ENCODE measurements around the gene PELI3.

The PELI3 gene

DNA sequence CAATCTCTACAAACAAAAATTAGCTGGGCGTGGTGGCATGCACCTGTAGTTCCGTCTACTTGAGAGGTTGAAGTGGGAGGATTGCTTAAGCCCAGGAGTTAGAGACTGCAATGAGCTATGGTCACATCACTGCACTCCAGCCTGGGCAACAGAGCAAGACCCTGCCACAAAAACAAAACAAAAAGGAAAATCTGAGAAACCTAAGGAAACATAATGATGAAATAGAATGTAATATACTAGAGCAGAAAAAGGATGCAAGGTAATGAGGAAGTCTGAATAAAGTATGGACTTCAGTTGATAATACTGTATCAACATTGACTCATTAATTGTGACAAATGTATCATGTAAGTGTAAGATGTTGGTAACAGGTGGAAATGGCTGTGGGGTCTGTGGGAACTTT is 37.8 kb upstream of the PELI3 start:
- no peak for TF ChIP-seq POLR2AphosphoS5 (IDR thresholded peaks at IDR 0.05; ENCODE audit: low read depth, low read length)
- no peak for TF ChIP-seq TAF1 (IDR thresholded peaks at IDR 0.05; ENCODE audit: borderline replicate concordance, insufficient read depth, low read length)
- TF ChIP-seq, protein P1, sequence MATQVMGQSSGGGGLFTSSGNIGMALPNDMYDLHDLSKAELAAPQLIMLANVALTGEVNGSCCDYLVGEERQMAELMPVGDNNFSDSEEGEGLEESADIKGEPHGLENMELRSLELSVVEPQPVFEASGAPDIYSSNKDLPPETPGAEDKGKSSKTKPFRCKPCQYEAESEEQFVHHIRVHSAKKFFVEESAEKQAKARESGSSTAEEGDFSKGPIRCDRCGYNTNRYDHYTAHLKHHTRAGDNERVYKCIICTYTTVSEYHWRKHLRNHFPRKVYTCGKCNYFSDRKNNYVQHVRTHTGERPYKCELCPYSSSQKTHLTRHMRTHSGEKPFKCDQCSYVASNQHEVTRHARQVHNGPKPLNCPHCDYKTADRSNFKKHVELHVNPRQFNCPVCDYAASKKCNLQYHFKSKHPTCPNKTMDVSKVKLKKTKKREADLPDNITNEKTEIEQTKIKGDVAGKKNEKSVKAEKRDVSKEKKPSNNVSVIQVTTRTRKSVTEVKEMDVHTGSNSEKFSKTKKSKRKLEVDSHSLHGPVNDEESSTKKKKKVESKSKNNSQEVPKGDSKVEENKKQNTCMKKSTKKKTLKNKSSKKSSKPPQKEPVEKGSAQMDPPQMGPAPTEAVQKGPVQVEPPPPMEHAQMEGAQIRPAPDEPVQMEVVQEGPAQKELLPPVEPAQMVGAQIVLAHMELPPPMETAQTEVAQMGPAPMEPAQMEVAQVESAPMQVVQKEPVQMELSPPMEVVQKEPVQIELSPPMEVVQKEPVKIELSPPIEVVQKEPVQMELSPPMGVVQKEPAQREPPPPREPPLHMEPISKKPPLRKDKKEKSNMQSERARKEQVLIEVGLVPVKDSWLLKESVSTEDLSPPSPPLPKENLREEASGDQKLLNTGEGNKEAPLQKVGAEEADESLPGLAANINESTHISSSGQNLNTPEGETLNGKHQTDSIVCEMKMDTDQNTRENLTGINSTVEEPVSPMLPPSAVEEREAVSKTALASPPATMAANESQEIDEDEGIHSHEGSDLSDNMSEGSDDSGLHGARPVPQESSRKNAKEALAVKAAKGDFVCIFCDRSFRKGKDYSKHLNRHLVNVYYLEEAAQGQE (IDR thresholded peaks at IDR 0.05; ENCODE audit: insufficient read depth in 1 of 2, low read depth in 2 of 2, low read length in 2 of 2) = no peak
- no peak for TF ChIP-seq FOXP2 (optimal IDR thresholded peaks at IDR 0.05; ENCODE audit: borderline replicate concordance, extremely low read depth, extremely low read length, insufficient read depth)
- TF ChIP-seq SIN3A (IDR thresholded peaks at IDR 0.05; ENCODE audit: borderline replicate concordance, insufficient read depth, low read length) = no peak

DNA sequence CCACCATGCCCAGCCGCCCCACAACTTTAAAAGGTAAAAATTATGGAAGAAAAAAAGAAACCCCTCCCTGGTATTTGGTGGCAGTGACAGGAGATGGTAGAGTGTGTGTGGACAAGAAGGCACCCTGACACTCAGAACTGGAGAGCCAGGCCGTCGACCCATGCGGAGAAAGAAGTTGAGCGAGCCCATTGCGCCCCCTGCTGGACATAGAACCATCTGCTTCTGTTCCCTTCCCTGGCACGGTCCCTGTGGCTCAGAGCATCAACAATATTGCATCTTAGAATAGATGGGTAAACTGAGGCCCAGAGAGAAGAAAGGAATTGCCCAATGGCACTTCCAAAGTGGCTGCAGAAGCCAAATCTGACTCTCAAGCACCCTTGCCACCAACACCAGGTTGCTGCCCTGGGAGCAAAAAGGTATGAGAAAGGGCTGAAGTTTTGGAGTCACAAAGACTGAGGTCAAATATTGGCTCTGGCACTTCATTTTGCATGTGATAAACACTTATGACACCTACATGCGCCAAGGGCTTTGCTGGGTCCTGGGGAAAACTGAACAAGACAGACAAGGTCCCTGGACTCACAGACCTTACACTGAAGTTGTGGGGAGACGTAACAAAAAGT is 36.6 kb upstream of the PELI3 start:
- TF ChIP-seq POLR2AphosphoS5 (IDR thresholded peaks at IDR 0.05; ENCODE audit: low read depth, low read length) = no peak
- no peak for TF ChIP-seq SIN3A (IDR thresholded peaks at IDR 0.05; ENCODE audit: borderline replicate concordance, insufficient read depth, low read length)
- TF ChIP-seq, protein P1 (IDR thresholded peaks at IDR 0.05; ENCODE audit: insufficient read depth in 1 of 2, low read depth in 2 of 2, low read length in 2 of 2) = peak; percentile 65 to 70

DNA sequence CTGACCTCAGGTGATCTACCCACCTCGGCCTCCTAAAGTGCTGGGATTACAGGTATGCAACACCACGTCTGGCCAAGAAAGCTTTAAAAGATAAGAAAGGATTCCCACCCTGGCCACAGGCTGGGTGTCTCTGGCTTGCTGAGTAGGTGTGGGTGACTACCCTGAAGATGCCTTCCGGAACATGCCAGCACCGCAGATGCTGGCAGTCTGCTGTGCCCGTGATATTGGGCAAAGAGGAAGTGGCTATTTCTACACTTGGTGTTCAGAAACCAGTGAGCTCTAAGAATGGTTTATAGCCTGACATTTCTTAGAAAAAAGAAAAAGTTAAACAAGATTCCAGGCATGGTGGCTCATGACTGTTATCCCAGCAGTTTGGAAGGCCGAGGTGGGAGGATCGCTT is 34.1 kb upstream of the PELI3 start:
- TF ChIP-seq, protein P1 (IDR thresholded peaks at IDR 0.05; ENCODE audit: insufficient read depth in 1 of 2, low read depth in 2 of 2, low read length in 2 of 2) = no peak
- TF ChIP-seq FOXP2 (optimal IDR thresholded peaks at IDR 0.05; ENCODE audit: borderline replicate concordance, extremely low read depth, extremely low read length, insufficient read depth) = no peak
- TF ChIP-seq POLR2AphosphoS5 (IDR thresholded peaks at IDR 0.05; ENCODE audit: low read depth, low read length) = no peak
- no peak for TF ChIP-seq TAF1 (IDR thresholded peaks at IDR 0.05; ENCODE audit: borderline replicate concordance, insufficient read depth, low read length)
- no peak for TF ChIP-seq SIN3A (IDR thresholded peaks at IDR 0.05; ENCODE audit: borderline replicate concordance, insufficient read depth, low read length)

DNA sequence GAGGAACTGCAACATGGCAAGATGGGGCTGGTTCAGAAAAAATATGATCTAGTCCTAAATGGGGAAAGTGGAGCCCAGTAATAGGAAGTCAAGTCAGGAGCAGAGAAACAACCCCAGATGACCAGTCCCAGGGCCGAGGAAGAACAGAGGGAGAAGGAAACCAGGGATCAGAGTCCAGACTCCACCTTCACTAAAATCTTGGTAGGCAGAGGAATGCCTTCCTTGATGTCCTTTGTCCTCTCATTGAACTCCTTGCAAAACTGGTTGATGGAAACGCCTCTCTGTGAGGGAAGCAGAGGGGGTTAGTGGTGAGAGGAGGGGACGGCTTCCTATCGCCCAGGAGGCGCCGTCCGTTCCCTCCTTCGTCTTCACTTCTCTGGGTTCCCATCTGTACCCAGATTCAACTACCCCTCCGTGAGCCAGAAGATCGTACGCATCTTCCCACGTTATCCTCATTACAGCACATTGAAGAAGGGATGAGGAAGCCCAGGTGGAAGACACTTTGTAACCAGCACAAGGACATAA is 28.7 kb upstream of the PELI3 start:
- no peak for TF ChIP-seq TAF1 (IDR thresholded peaks at IDR 0.05; ENCODE audit: borderline replicate concordance, insufficient read depth, low read length)
- TF ChIP-seq, protein P1 (IDR thresholded peaks at IDR 0.05; ENCODE audit: insufficient read depth in 1 of 2, low read depth in 2 of 2, low read length in 2 of 2) = no peak
- TF ChIP-seq POLR2AphosphoS5 (IDR thresholded peaks at IDR 0.05; ENCODE audit: low read depth, low read length) = no peak
- no peak for TF ChIP-seq FOXP2 (optimal IDR thresholded peaks at IDR 0.05; ENCODE audit: borderline replicate concordance, extremely low read depth, extremely low read length, insufficient read depth)
- no peak for TF ChIP-seq SIN3A (IDR thresholded peaks at IDR 0.05; ENCODE audit: borderline replicate concordance, insufficient read depth, low read length)

Measured in PFSK-1 (cell line).